CMK (cell line): ENCODE measurements around the gene SERPINE2.
"Not testable (repeated sequence)": the region's sequence is repeated elsewhere in the genome, so short reads cannot be mapped to it uniquely, and the experiment has no call there.

Source experiments
- DNase-seq: peaks from one replicate; pipeline ENCODE4 v3.0.0-alpha.2; 2010; ENCODE audit warnings: low read depth

Gene SERPINE2

GRCh38 chr2:223941579-223942277 lies 97.4 kb downstream of the SERPINE2 start:
- DNase-seq: no peak

- not testable (repeated sequence) for DNase-seq
Measured at GRCh38 chr2:223939438-223939837, 99.6 kb downstream of the SERPINE2 start.

GRCh38 chr2:223937535-223937934 lies 101.6 kb downstream of the SERPINE2 start:
- no peak for DNase-seq

- DNase-seq: no peak
Measured at GRCh38 chr2:223936862-223937326, 102.2 kb downstream of the SERPINE2 start.

GRCh38 chr2:223935459-223936125 lies 103.5 kb downstream of the SERPINE2 start:
- no peak for DNase-seq

GRCh38 chr2:223934870-223935269 lies 104.2 kb downstream of the SERPINE2 start:
- no peak for DNase-seq

- DNase-seq: no peak
Measured at GRCh38 chr2:223932816-223933800, 106.0 kb downstream of the SERPINE2 start.

- no peak for DNase-seq
Measured at GRCh38 chr2:223930103-223930976, 108.7 kb downstream of the SERPINE2 start.

GRCh38 chr2:223929571-223930102 lies 109.4 kb downstream of the SERPINE2 start:
- no peak for DNase-seq

GRCh38 chr2:223928113-223929006 lies 110.7 kb downstream of the SERPINE2 start:
- DNase-seq: no peak

- DNase-seq: no peak
Measured at GRCh38 chr2:223925106-223925505, 114.0 kb downstream of the SERPINE2 start.
